ENCODE data around the gene CGN.

CGN gene

GRCh38 chr1:151510957-151511635 is at the start of gene CGN:
TSS of gene CGN (plus strand) at chr1:151511387. CDS start at chr1:151518520, 7,133 bp downstream.
- DNase-seq (ENCODE audit: low read depth in 2 of 2): peak; percentile 41 to 84
- H3K4me3 ChIP-seq (replicated peaks in 1 of 2; ENCODE audit: low read depth in 2 of 2, low read length in 2 of 2): peak within 1 kb of the TSS; percentile 53 to 60
- TF ChIP-seq CTCF (IDR thresholded peaks at IDR 0.05; ENCODE audit: low read depth, low read length): no peak

GRCh38 chr1:151461694-151462093 is 49.5 kb upstream of the CGN start:
- no peak for DNase-seq (ENCODE audit: low read depth in 2 of 2)
- no peak for TF ChIP-seq CTCF (IDR thresholded peaks at IDR 0.05; ENCODE audit: low read depth, low read length)
- no peak overlapping the region for H3K4me3 ChIP-seq (replicated peaks in 1 of 2; ENCODE audit: low read depth in 2 of 2, low read length in 2 of 2)

- DNase-seq (ENCODE audit: low read depth in 2 of 2): no peak
- TF ChIP-seq CTCF (IDR thresholded peaks at IDR 0.05; ENCODE audit: low read depth, low read length): no peak
- no peak overlapping the region for H3K4me3 ChIP-seq (replicated peaks in 1 of 2; ENCODE audit: low read depth in 2 of 2, low read length in 2 of 2)
Measured at GRCh38 chr1:151465026-151465425, 46.2 kb upstream of the CGN start.

GRCh38 chr1:151472856-151473731 is 38.1 kb upstream of the CGN start:
- no peak for TF ChIP-seq CTCF (IDR thresholded peaks at IDR 0.05; ENCODE audit: low read depth, low read length)
- peak; percentile 66 to 78 for DNase-seq (ENCODE audit: low read depth in 2 of 2)
- H3K4me3 ChIP-seq (replicated peaks in 1 of 2; ENCODE audit: low read depth in 2 of 2, low read length in 2 of 2): peak overlapping the region; percentile 36 to 52

- H3K4me3 ChIP-seq (replicated peaks in 1 of 2; ENCODE audit: low read depth in 2 of 2, low read length in 2 of 2): no peak overlapping the region
- no peak for DNase-seq (ENCODE audit: low read depth in 2 of 2)
- TF ChIP-seq CTCF (IDR thresholded peaks at IDR 0.05; ENCODE audit: low read depth, low read length): no peak
Measured at GRCh38 chr1:151474745-151475144, 36.4 kb upstream of the CGN start.

- DNase-seq (ENCODE audit: low read depth in 2 of 2): peak in 1 of 2 donors; percentile 40
- no peak for TF ChIP-seq CTCF (IDR thresholded peaks at IDR 0.05; ENCODE audit: low read depth, low read length)
Measured at GRCh38 chr1:151475175-151475574, 36.0 kb upstream of the CGN start.

More at GRCh38 chr1:151475175-151475574, 36.0 kb upstream of the CGN start:
- H3K4me3 ChIP-seq (replicated peaks in 1 of 2; ENCODE audit: low read depth in 2 of 2, low read length in 2 of 2): no peak overlapping the region

Measured in cardiac fibroblast (primary cell).